HG03159 (cell line): ENCODE measurements around the gene ANGPTL2.
"Not testable (repeated sequence)": the region's sequence is repeated elsewhere in the genome, so short reads cannot be mapped to it uniquely, and the experiment has no call there.

Experiments
- ATAC-seq: cut with Tn5 transposase; IDR thresholded peaks from one replicate; pipeline ENCODE4 v1.9.1; 2021; ENCODE audit warnings: mild to moderate bottlenecking, moderate library complexity; ENCODE audit not compliant: unreplicated experiment

The ANGPTL2 gene

DNA sequence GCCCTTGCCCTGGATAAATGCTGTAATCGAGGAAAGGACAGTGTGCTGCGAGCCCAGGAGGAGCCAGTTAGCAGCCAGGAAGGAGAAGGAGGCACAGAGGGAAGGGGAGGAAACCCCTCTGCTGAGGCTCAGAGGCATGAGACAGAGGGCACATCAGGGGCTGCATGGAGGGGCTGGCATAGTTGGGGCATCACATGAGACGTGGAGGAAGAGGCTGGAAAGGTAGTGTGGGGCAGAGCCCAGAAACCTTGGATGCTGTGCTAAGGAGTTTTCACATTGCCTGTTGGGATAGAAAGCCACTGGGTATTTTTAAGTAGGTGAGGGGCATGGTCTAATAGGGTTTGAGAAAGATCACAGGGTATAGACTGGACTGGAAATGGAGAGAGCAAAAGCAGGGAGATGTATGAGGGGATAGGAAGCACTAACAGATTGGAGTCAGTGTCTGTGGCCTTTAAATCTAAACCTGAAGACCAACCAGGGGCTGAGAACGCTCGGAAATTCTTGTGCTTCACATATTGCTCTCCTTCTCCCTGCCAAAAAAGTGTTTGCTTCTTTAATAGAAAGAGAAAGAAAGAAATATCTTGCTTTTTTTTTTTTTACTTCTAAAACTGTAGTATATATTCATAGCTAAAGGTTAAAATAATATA is 33.0 kb upstream of the ANGPTL2 start:
- ATAC-seq = no peak

DNA sequence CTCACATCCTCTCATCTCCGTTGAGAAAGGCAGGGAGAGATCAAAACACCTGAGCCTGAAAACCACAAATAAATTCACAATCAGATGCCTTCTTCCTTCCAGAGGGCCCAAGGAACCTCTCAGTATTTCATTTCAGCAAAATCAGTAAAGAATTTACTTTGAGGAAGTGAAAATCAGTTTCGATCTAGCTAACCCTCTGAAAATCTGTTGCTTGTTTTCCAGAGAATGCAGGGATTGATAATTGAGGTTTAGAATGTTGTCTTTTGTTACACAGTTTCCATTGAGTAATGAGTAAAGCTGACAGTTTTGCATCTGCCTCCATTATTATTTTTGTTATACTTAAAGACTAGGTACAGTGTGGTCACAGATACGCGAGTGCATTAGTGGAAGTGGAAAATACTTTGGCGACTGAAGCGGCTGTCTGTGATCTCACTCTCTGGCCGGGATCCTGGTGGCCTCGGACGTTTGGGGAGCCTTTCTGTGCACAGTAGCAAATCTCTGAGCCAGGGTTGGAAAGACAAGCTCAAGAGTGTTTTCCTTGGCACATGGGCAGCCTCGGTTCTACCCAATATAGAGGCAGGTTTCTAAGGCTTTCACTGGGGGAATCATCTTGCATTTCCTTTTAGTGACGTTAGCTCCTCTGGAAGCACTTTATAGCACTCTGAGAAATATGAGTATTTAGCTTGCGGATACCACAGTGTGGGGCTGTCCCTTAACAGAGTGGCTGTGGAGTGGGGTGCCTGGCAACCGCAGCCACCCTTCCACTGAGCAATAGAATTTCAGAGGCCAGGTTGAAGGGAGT is 32.2 kb upstream of the ANGPTL2 start:
- ATAC-seq = no peak

DNA sequence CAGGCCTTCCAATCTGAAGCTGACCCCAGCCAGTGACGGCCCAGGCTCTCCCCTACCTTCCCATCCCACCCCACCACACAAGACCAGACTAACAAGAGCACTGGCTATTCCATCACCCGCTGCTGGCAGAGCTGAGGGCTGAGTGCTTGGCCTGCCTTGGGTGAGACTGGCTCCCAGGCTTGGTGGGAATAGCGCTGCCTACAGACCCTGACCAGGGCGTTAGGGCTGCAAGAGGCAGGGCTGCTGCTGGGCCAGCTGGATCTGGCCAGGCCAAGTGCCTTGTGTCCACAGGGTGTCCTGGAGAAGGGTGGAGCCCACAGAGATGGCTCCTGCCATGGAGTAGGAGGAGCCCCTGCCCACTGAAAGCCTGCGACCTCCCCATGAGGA is 31.6 kb upstream of the ANGPTL2 start:
- ATAC-seq = no peak

DNA sequence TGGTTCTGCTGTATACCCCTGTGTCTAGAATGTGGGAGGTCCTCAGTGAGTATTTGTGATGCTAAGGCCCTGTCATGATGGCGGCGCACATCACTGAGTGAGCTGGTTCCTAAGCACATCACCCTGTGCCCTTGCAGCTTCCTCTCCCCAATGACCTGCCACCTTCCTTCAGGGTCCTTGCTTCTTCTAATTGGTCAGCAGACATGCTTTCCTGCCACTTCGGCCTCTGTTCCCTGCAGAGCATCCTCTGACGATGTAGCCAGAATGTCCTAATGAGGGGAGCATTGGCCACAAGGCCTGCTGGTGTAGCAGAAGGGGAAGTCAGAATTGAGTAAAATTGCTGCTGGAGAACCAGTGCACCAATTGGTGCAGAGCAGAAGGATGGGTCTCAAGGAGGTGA is 31.1 kb upstream of the ANGPTL2 start:
- ATAC-seq = no peak

DNA sequence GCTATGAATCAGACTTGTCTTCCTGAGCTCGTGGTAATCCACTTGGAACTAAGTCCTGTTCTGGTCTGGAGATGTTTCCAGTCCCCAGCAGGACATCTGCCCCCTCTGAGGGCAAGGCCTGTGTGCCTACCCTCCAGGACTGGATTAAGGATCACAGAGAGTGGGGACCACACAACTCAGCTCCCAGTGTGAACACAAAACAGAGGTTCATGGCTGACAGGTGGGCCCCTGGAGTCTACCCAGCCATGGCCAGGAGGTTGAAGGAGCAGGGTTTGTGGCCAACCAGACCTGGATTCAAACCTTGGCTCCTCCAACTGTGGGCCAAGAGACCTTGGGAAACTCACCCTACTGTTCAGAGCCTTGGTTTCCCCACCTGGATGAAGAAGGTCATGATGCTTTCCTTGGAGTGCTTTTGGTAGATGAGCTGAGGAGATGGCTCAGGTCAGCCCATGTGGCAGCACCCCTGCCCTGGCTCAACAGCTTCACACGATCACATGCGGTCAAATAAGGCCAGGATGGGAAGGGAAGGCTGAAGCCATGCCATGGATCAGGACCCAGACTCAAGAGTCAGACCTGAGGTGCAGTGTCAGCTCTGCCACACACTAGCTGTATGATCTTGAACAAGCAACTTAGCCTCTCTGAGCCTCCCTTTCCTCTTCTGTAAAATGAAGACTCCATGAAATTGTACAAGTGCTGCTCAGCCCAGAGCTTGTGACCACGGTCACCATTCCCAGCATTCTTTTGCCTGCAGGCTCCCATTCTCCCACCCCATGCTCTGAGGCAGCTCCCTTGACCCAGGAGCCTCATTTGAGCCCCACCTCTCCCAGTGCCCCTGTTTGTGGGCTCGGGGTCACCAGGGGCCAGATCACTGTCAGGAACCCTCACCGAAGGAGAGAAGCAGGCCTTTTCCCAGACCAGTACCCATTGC is 27.3 kb upstream of the ANGPTL2 start:
- no peak for ATAC-seq

DNA sequence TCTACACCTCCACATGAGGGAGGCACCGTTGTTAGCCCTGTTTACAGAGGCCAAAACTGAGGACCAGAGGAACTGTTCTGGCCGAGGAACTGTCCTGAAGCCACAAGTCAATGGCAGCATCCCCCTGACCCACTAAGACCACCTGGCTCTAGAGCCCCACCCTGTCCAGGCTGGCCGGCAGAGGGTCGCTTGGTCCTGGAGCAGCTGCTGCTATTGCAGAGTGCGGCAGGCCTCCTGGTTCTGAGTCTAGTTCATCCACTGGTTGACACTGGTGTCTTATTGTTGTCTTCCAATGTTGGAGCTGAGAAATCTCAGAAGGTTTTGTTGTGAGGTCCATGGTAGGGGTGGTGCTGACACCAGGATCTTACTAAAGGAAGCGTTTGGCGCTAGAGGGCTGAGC is 26.6 kb upstream of the ANGPTL2 start:
- ATAC-seq = no peak

DNA sequence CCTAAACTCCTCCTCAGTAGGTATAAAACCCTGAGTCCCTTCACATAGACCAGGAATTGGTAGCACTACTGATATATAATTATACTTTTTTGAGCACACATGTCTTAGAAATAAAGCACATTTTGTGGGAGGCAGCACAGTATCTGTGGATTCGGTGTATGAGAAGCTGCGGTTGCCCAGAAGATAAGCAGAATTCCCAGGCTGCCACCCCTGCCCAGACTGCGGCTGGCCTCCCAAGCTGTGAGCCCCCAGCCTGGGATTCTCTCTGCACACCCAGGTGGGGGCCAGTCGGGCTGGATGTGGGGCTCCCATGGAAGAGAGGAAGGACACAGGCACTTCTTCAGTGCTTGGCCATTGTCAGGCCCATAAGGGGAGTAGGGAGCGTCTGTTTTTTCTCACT is 25.6 kb upstream of the ANGPTL2 start:
- ATAC-seq = no peak

DNA sequence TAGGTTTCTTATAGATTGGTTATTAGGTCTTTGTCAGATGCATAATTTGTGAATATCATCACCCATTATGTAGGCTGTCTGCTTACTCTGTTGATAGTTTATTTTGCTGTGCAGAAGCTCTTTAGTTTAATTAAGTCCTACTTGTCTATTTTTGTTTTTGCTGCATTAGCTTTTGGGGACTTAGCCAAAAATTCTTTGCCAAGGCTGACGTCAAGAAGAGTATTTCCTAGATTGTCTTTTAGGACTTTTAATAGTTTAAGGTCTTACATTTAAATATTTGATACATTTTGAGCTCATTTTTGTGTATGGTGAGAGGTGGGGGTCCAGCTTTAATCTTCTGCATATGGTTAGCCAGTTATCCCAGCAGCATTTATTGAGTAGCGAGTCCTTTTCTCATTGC is 24.8 kb upstream of the ANGPTL2 start:
- ATAC-seq = no peak

DNA sequence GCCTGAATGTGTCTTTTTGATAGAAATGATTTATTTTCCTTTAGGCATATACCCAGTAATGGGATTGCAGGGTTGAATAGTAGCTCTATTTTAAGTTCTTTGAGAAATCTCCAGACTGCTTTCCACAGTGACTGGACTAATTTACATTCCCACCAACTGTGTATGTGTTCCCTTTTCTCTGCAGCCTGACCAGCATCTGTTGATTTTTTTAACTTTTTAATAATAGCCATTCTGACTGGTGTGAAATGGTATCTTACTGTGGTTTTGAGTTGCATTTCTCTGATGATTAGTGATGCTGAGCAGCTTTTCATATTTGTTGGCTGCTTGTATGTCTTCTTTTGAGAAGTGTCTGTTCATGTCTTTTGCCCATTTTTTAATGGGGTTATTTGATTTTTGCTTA is 24.4 kb upstream of the ANGPTL2 start:
- ATAC-seq = not testable (repeated sequence)

DNA sequence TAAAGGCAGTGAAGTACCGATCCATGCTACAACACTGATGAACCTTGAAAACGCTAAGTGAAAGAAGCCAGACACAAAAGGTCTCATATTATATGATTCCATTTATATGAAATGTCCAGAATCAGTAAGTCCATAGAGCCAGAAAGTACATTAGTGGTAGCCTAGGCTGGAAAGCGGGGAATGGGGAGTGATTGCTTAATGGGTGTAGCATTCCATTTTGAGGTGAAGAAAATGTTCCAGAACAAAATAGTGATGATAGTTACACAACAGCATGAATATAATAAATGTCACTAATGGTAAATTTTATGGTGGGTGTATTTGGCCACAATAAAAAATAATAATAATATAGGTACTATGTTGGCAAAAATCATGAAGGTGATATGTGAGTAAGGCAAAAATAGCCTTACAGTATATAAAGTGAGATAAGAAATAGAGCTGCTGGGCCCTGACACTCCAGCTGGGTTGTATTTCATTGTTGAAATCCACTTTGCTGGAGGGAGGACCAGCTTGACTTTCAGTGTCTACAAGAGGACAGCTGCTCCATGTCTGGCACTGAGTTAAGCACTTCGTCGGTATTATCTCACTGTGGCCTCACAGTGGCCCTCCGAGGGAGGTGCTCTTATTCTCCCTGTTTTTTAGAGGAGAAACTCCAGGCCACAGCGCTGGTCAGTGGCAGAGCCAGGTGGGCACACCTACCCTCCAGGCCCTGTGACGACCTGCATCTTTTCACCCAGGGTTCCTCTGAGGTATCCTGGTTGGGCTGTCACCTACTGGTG is 22.4 kb upstream of the ANGPTL2 start:
- no peak for ATAC-seq

DNA sequence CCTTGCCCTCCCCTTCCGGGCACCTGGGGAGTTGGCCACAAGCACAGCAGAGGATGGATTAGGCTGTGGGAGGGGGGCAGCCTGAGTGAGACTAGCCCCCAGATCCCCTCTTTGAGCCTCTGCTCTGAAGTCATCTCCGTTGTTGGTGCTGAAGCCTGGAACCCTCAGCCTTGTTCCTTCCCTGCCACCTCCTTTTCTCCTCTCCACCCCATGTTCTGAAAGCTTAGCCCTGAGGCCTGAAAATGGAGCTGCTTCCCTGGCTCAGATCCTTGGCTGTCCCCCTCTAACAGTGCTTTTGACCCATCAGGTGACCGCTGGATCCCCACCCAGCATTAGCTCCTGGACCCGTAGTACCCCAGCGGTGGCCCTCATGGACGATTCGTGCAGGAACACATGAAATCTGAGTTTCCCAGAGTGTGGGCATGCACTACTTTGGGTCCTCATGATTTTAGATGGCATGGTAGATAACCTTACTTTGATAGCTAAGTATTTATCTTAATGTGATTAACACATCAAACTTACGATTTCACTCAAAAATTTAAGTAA is 21.6 kb upstream of the ANGPTL2 start:
- ATAC-seq = no peak

DNA sequence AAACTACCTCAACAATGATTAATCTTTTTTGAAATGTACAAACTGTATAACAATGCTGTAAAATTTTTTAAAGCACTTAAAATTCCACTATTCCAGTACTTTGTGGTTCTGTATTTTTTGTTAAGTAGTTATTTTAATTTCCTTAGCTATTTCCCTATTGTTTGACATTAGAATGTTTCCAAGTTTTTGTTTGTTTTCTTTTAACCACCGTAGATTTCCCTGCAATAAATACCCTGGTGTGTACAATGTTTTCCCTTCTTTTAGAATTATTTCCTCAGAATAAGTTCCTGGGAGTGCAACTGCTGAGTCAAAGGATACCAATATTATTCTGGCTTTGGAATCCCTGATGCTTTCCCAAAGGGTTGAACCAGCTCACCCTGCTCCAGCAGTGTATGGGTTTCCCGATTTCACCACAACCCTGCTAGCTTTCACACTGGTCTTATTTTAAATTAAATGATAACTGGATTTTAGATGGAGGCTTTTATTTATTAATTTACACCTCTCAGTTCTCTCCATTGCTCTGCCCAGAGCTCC is 20.6 kb upstream of the ANGPTL2 start:
- ATAC-seq = no peak

DNA sequence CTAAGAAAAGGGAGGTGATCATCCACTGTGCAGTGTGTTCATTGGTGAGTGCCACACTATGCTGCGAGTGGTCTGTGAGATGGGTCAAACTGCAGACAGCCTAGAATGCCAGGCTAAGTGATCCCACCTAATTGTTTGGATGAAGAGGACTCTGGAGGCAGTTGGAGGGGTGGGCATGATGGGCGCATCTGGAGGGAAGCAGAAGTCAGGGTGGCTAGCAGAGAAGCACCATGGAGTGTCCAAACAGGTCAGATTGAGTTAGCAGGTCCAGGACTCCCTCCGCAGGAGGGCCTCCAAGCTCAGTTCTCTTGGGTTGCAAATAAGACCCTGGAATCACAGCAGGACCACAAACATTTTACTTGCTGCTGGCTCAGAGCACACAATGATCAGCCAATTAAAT is 19.9 kb upstream of the ANGPTL2 start:
- ATAC-seq = no peak

DNA sequence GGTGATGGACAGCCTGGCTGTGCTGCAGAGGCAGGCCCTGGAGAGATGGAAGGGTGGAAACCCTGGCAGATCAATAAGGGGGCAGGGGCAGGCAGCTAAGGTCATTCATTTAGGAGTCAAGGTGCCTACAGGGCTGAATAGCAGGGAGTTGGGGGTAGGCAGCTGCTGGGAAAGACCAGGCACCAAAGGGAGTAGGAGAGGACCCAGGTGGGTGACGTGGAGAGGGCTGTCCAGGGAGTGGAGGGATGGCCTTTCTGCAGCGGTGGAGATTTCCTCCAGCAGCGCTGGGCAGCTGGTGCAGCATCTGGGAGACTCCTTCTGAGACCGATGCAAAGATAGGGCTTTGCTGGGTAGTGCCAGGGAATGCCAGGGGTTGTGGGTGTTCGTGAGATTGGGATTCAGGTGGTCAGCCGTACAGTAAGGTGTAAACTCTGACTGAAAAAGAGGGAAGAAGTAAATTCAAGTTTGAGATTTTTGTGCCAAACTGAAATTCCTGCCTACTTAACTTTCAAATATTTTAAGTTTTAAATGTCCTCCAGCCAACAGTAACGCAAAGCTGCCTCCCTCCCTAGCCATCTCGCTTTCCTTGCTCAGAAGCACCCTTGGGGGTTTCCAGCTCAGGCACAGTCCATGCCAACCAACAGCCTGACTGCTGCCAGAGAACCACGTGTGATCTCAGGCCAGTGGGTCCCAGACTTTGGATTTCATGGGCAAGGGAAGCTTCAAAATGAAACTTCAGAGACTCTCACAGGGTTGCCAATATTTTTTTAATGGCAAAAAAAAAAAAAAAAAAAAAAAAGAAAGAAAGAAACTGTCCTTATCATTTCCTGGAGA is 18.6 kb upstream of the ANGPTL2 start:
- no peak for ATAC-seq

DNA sequence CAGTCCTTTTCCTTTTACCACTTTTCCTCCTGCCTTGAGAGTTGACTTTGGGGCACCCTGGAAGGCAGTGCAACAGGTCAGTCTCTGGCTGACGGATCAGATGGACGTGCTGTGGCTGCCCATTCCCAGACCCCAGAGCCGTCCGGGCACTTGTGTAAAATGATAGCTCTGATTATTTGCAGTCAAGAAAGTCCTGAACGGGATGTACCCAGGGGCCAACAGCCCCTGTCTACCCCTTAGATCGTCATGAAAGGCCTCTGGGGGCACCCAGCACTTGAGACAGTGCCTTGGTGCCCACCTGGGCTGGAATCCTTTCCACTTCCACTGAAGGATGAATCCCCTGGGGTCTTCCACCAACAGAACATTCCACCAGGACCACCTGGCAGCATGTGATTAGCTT is 17.7 kb upstream of the ANGPTL2 start:
- ATAC-seq = no peak

DNA sequence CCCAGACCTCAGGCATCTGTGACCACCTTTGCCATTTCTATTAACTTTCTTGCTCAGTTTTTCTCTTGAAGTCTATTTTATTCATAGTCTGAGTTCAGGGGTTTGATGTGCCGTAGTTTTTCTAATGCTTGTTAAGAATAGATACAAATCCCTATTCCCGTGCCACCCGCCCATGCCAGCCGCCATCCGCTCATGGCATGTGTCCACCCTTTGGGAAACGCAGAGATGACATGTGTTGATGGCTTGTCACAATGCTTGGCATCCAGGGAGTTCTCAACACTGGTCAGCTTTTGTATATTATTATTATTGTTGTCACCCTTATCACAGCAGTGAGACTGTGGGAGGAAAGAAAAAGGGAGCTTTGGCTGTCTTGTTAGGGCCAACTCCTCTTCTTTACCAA is 17.3 kb upstream of the ANGPTL2 start:
- no peak for ATAC-seq

DNA sequence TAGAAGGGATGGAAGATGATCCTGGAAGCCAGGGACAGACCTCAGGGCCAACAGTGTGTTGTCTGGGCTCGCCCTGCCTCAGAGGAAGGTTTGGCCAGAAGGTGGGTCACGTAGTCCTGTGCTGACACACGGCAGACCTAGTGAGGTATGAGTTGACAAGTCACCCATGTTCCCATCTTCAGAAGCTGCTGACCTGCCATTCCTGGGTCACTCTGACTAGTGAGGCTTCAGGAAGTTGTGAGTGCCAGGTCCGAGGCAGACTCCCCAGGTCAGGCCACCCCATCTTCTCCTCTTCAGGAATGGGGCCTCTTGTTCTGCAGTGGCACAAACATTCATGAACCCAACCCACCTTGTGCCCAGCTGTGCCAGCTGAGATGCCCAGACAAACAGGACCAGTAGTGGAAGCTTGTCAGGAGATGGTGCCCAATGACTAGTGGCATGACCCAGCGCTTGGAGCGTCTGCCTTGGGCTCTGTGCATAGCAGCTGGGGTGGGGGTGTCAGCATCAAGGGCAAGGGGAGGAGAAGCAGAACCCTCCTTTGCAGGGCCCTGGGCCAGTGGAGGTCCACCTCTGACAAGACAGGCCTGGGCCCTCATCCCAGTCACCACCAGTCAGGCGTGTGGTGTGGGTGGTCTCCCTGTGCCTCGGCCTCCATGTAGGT is 16.8 kb upstream of the ANGPTL2 start:
- no peak for ATAC-seq

DNA sequence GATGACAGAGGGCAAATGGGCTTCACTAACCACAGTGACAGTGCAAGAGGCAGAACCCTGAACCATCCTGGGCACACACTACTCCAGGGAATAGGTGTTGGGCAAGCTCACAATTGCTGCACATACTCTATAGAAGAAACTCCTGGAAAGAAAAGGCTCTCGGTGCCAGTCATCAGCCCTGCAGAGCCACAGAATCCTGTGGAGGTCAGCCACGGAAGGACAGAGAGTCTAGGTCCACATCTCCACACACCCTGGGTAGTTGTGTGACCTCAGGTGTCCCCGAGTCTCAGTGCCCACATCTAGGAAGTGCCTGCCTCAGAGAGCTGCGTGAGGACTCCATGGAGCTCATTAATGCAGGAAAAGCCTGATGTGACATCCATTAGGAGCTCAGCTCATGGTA is 16.0 kb upstream of the ANGPTL2 start:
- ATAC-seq = no peak
